Sigmoid colon (tissue), 7 donors: ENCODE measurements around the gene CHRNB2. TPM values are rescaled to one million over a fixed set of nuclear protein-coding genes. Genes with fewer than 3 reads are reported as not detected.

Source experiments
- DNase-seq: peaks from one replicate; pipeline ENCODE4 v3.0.0-alpha.2; 2019
- H3K27ac ChIP-seq, 4 donors: fragments of 200-600 bp; sonication (generic); one replicate each; pipeline ENCODE4 v1.5.1; 2016 to 2019; ENCODE audit warnings: mild to moderate bottlenecking in 1 of 4
- H3K27me3 ChIP-seq, 3 donors: fragments of 200-600 bp; sonication (generic); one replicate each; pipeline ENCODE4 v1.5.1; 2019; ENCODE audit warnings: mild to moderate bottlenecking in 1 of 3
- H3K36me3 ChIP-seq, 4 donors: fragments of 200-600 bp; sonication (generic); one replicate each; pipeline ENCODE4 v1.5.1; 2016 to 2019
- H3K4me1 ChIP-seq, 4 donors: fragments of 200-600 bp; sonication (generic); one replicate each; pipeline ENCODE4 v1.5.1; 2017 to 2019
- H3K4me3 ChIP-seq, 4 donors: fragments of 200-600 bp; sonication (generic); one replicate each; pipeline ENCODE4 v1.5.1; 2017 to 2019; ENCODE audit warnings: mild to moderate bottlenecking in 2 of 4, moderate library complexity in 1 of 4
- H3K9me3 ChIP-seq, 4 donors: fragments of 200-600 bp in 3 of 4; sonication (generic) in 3 of 4; one replicate each; pipeline versions ENCODE4 v1.5.1 to v1.6.1; 2013 to 2019
- CTCF ChIP-seq, 4 experiments: fragments of 450-650 bp in 3 of 4; fragments of 200-600 bp in 1 of 4; IDR thresholded peaks; one replicate each; pipeline ENCODE4 v1.5.1; 2016 to 2019; ENCODE audit warnings: antibody characterized with exemption in 4 of 4, mild to moderate bottlenecking in 3 of 4, moderate library complexity in 2 of 4
- EP300 ChIP-seq, 4 donors: sonication (generic); formaldehyde crosslinking; IDR thresholded peaks; one replicate each; pipeline ENCODE4 v1.6.1; 2017; ENCODE audit warnings: antibody characterized with exemption in 4 of 4
- POLR2A ChIP-seq, 2 donors: fragments of 450-650 bp; IDR thresholded peaks; one replicate each; pipeline ENCODE4 v1.6.1; 2016; ENCODE audit warnings: antibody characterized with exemption in 2 of 2, mild to moderate bottlenecking in 2 of 2, moderate library complexity in 2 of 2
- POLR2AphosphoS5 ChIP-seq, 4 donors: sonication (generic); formaldehyde crosslinking; IDR thresholded peaks; one replicate each; pipeline ENCODE4 v1.6.1; 2017; ENCODE audit warnings: antibody characterized with exemption in 4 of 4
- WGBS, 2 donors: extraction: QIAGEN DNeasy Blood & Tissue Kit; methylation state at CpG; one replicate each; pipeline ENCODE4 v1.1.7; 2013; 5-methylcytosine and 5-hydroxymethylcytosine counted together
- intact Hi-C: fragments of 100-400 bp; cut with DNase I; formaldehyde crosslinking; loops from one replicate; pipeline ENCODE4 v1.15.1; 2023
- polyA plus RNA-seq, 3 donors: library from polyadenylated mRNA; stranded (reverse); fragments of 200-250 nt; gene quantifications; one replicate each; pipeline ENCODE4 v1.2.3, GENCODE V29; 2013
- total RNA-seq, 4 donors: library from RNA; depleted of rRNA; stranded (reverse); fragments of >200 nt; gene quantifications; one replicate each; pipeline ENCODE4 v1.1.0, GENCODE V29; 2016
- donor health status: healthy with polysubstance abuse.
- donor health status: Bipolar disorder and iron deficiency.
- donor health status: healthy.

CHRNB2 gene
- total and polyA plus RNA-seq, 7 donors = under 0.01 to 1.7 (median 0.95) TPM; not detected in 2

DNA sequence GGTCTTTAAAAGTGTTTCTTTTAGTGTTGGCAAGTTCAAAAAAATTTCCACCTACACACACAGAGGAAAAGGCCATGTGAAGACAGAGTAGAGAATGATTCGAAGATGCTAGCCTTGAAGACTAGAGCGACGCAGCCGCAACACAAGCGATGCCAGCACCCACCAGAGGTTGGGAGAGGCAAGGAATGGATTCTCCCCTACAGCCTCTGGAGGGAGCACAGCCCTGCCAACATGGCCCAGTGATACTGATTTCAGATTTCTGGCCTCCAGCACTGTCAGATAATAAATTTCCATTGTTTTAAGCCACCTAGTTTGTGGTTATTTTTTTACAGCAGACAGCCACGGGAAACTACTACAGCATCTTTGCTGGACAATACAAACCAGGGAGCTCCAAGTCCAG, 47.3 kb downstream of the CHRNB2 start:
- no peak for DNase-seq
- H3K4me1 ChIP-seq = peaks cover 0 to 15% (median 3%) of the 10 kb centered on the region in 4 donors
- H3K4me3 ChIP-seq = no peak overlapping the region
- H3K36me3 ChIP-seq = no peaks in the 10 kb centered on the region
- WGBS, 2 donors = 78 to 81% methylated on average over 6 of the region's 6 CpGs
- H3K27me3 ChIP-seq = no peaks in the 10 kb centered on the region
- no peaks in the 10 kb centered on the region for H3K9me3 ChIP-seq
- H3K27ac ChIP-seq = no peak overlapping the region
- TF ChIP-seq POLR2A (IDR thresholded peaks at IDR 0.05) (no peak), CTCF (IDR thresholded peaks at IDR 0.05) (no peak), POLR2AphosphoS5 (IDR thresholded peaks at IDR 0.05) (no peak), EP300 (IDR thresholded peaks at IDR 0.05) (no peak)
- intact Hi-C loops = no loop called here

GRCh38 chr1:154615411-154615810, 47.8 kb downstream of the CHRNB2 start:
- no peaks in the 10 kb centered on the region for H3K9me3 ChIP-seq
- peaks cover 0 to 15% (median 3%) of the 10 kb centered on the region in 4 donors for H3K4me1 ChIP-seq
- WGBS, 2 donors = 95 to 96% methylated on average over 4 of the region's 4 CpGs
- H3K4me3 ChIP-seq = no peak overlapping the region
- no peaks in the 10 kb centered on the region for H3K27me3 ChIP-seq
- intact Hi-C loops = no loop called here
- H3K36me3 ChIP-seq = no peaks in the 10 kb centered on the region
- no peak for TF ChIP-seq EP300 (IDR thresholded peaks at IDR 0.05)
- TF ChIP-seq CTCF (IDR thresholded peaks at IDR 0.05) = no peak
- TF ChIP-seq POLR2AphosphoS5 (IDR thresholded peaks at IDR 0.05) = no peak
- no peak for TF ChIP-seq POLR2A (IDR thresholded peaks at IDR 0.05)
- DNase-seq = no peak
- H3K27ac ChIP-seq = no peak overlapping the region

GRCh38 chr1:154616659-154617345, 49.2 kb downstream of the CHRNB2 start:
- Histone ChIP-seq H3K4me1 (peaks cover 0 to 11% (median 3%) of the 10 kb centered on the region in 4 donors), H3K4me3 (no peak overlapping the region), H3K27ac (no peak overlapping the region), H3K9me3 (no peaks in the 10 kb centered on the region), H3K27me3 (no peaks in the 10 kb centered on the region), H3K36me3 (no peaks in the 10 kb centered on the region)
- intact Hi-C loops = no loop called here
- no peak for TF ChIP-seq CTCF (IDR thresholded peaks at IDR 0.05)
- TF ChIP-seq EP300 (IDR thresholded peaks at IDR 0.05) = no peak
- no peak for TF ChIP-seq POLR2AphosphoS5 (IDR thresholded peaks at IDR 0.05)
- no peak for TF ChIP-seq POLR2A (IDR thresholded peaks at IDR 0.05)
- no peak for DNase-seq
- 89 to 90% methylated on average over 5 of the region's 5 CpGs for WGBS, 2 donors

- Histone ChIP-seq H3K4me3 (no peak overlapping the region), H3K9me3 (no peaks in the 10 kb centered on the region), H3K27ac (no peak overlapping the region), H3K4me1 (peaks cover 0 to 11% (median 3%) of the 10 kb centered on the region in 4 donors), H3K36me3 (no peaks in the 10 kb centered on the region), H3K27me3 (no peaks in the 10 kb centered on the region)
- WGBS, 2 donors = 89 to 90% methylated on average over 5 of the region's 5 CpGs
- intact Hi-C loops = no loop called here
- no peak for TF ChIP-seq EP300 (IDR thresholded peaks at IDR 0.05)
- TF ChIP-seq POLR2AphosphoS5 (IDR thresholded peaks at IDR 0.05) = no peak
- no peak for TF ChIP-seq CTCF (IDR thresholded peaks at IDR 0.05)
- no peak for TF ChIP-seq POLR2A (IDR thresholded peaks at IDR 0.05)
- DNase-seq = no peak
These were observed 51.8 kb downstream of the CHRNB2 start for GRCh38 chr1:154619181-154619948.
